HG02852 (cell line): Measurements from ENCODE around the gene SMIM12.

Experiments
- ATAC-seq: cut with Tn5 transposase; IDR thresholded peaks from one replicate; pipeline ENCODE4 v1.9.1; 2021; ENCODE audit warnings: mild to moderate bottlenecking, moderate library complexity; ENCODE audit not compliant: unreplicated experiment

Gene SMIM12

DNA sequence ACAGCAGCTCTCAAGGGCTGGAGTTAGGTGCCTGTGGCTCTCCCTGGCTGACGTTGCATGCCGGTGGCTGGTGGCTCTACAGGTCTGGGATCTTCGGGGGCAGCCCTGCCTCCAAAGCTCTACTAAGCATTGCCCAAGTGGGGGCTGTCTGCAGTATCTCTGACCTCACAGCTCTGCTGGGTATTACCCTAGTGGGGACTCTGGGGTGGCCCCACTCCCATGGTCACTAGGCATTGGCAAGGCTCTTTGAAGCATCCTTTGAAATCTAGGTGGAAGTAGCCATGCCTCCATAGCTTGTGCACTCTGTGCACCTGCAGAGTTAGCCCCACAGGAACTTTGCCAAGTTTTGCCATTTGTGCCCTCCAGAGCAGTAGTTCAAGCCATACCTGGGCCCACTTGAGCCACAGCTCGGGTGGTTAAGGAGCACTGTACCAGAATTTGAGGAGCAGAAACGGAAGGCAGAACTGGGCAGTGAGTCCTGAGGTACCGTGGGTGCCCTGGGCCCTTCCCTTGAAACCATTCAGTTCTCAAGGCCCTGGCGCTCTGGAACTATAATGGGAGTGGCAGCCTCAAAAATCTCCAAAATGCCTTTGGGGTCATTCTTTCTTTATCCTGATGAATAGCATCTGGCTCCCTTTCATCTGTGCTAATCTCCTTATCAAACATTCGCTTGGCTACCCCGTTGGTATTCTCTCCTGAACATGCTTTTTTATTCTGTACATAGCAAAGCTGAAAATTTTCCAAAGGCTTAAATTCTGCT lies 51.3 kb downstream of the SMIM12 start:
- ATAC-seq: no peak

- no peak for ATAC-seq
Measured at GRCh38 chr1:34806396-34806795, 53.2 kb downstream of the SMIM12 start.

DNA sequence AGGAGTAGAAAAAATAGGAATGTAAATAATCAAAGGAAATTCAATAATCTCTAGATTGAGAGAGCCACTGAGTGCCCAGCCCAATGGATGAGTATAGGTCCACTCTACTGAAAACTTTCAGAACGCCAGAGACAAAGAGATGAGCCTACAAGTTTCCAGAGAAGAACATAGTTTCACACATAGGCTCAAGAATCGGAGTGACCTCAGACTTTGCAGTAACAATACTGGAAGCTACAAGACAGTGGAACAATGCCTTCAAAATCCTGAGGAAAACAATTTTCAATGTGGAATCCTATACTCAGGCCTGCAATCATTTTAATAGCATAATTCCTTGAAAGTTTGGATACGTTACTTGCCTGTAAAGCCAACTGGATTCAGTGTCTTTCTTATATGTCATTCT lies 55.8 kb downstream of the SMIM12 start:
- no peak for ATAC-seq
